ENCODE data around the gene SLC25A17.

SLC25A17 gene

DNA sequence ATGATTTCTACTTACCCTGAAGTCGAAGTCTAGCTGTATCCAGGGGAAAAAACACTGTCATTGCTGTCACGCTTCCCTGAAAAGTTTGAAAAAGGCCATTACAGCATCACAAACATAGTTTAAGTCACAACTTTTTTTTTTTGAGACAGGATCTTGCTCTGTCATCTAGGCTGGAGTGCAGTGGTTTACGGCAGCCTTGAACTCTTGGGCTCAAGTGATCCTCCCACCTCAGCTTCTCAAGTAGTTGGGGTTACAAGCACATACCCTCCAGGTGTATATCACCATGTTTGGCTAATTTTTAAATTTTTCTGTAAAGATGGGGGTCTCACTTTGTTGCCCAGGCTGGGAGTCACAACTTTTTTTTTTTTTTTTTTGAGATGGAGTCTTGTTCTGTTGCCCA, 20.1 kb downstream of the SLC25A17 start:
- H3K79me2 ChIP-seq, result no peaks in the 10 kb centered on the region
- H3K9me3 ChIP-seq (ENCODE audit: control insufficient read depth, low read length), result no peaks in the 10 kb centered on the region
- H3K9ac ChIP-seq, result no peak overlapping the region
- H3K27ac ChIP-seq, result no peak overlapping the region
- no peak overlapping the region for H3K4me3 ChIP-seq (ENCODE audit: low read depth, low read length)
- H3K4me2 ChIP-seq (ENCODE audit: low read length), result no peak overlapping the region
- H3K4me1 ChIP-seq, result no peaks in the 10 kb centered on the region
- H3K36me3 ChIP-seq (ENCODE audit: control insufficient read depth, insufficient read depth, low read length), result no peaks in the 10 kb centered on the region
- no peaks in the 10 kb centered on the region for H3K27me3 ChIP-seq (ENCODE audit: control insufficient read depth, insufficient read depth, low read length)
- TF ChIP-seq, protein P1, sequence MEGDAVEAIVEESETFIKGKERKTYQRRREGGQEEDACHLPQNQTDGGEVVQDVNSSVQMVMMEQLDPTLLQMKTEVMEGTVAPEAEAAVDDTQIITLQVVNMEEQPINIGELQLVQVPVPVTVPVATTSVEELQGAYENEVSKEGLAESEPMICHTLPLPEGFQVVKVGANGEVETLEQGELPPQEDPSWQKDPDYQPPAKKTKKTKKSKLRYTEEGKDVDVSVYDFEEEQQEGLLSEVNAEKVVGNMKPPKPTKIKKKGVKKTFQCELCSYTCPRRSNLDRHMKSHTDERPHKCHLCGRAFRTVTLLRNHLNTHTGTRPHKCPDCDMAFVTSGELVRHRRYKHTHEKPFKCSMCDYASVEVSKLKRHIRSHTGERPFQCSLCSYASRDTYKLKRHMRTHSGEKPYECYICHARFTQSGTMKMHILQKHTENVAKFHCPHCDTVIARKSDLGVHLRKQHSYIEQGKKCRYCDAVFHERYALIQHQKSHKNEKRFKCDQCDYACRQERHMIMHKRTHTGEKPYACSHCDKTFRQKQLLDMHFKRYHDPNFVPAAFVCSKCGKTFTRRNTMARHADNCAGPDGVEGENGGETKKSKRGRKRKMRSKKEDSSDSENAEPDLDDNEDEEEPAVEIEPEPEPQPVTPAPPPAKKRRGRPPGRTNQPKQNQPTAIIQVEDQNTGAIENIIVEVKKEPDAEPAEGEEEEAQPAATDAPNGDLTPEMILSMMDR (IDR thresholded peaks at IDR 0.05), result no peak
- no peak overlapping the region for H2AFZ ChIP-seq

DNA sequence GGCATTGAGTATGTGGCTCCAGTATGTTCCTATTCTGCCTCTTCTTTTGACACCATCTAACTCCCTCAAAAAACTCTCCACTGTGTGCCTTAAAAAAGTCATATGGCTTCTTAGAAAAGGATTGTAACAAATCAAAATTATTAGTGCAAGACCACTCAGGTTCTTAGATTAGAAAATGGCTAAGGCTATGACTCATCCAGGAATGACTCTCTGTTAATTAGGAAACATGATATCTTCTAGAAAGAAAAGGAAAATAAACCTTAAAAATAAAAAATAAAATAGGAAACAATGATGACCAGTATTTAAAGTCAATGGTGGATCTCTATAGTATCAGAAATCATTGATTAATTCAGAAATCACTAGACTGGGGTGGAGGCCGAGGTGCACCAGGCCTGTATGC, 21.7 kb downstream of the SLC25A17 start:
- Histone ChIP-seq H3K9ac (no peak overlapping the region), H2AFZ (no peak overlapping the region), H3K9me3 (ENCODE audit: control insufficient read depth, low read length) (no peaks in the 10 kb centered on the region), H3K36me3 (ENCODE audit: control insufficient read depth, insufficient read depth, low read length) (no peaks in the 10 kb centered on the region), H3K4me1 (no peaks in the 10 kb centered on the region), H3K27ac (no peak overlapping the region), H3K4me3 (ENCODE audit: low read depth, low read length) (no peak overlapping the region), H3K79me2 (no peaks in the 10 kb centered on the region), H3K27me3 (ENCODE audit: control insufficient read depth, insufficient read depth, low read length) (no peaks in the 10 kb centered on the region), H3K4me2 (ENCODE audit: low read length) (no peak overlapping the region)
- TF ChIP-seq, protein P1 (IDR thresholded peaks at IDR 0.05), result no peak

DNA sequence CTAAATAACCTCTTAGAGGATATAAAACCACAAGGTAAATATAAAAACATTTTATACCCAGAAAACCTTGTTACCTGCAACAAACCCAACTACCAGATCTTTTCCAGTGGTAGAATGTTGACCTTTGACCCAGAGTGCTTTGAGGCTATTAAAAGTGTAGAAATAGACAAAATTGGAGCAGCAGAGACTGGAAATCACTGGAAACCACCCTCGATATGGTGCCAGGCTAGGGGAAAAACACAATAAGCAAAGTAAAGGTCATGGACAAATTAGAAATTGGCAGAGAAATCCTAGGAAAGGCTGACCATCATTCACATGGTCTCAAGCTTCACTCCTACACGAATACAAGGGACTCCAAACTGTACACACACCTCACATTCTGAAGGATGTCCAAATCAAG, 26.7 kb downstream of the SLC25A17 start:
- H3K36me3 ChIP-seq (ENCODE audit: control insufficient read depth, insufficient read depth, low read length), result no peaks in the 10 kb centered on the region
- no peak overlapping the region for H2AFZ ChIP-seq

DNA sequence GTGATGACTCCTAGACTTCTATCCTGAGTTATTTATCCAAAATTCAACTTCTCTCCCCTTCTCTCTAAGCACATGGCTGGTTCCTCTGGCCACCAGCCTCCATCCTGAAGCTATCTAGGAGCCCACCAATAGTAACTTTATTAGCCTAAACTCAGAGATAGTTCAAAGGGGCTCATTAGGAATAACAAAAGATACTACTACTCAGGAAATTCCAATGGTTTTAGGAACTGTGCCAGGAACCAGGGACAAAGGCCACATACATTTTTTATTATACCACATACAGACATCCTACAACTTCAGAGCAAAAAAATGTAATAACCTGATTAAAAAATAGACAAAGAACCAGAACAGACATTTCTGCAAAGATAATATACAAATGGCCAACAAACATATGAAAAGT, 27.9 kb downstream of the SLC25A17 start:
- H3K9ac ChIP-seq, result no peak overlapping the region
- no peaks in the 10 kb centered on the region for H3K36me3 ChIP-seq (ENCODE audit: control insufficient read depth, insufficient read depth, low read length)
- no peaks in the 10 kb centered on the region for H3K9me3 ChIP-seq (ENCODE audit: control insufficient read depth, low read length)
- no peak overlapping the region for H3K4me3 ChIP-seq (ENCODE audit: low read depth, low read length)
- H3K4me1 ChIP-seq, result no peaks in the 10 kb centered on the region
- no peak overlapping the region for H3K4me2 ChIP-seq (ENCODE audit: low read length)
- TF ChIP-seq, protein P1 (IDR thresholded peaks at IDR 0.05), result no peak
- no peaks in the 10 kb centered on the region for H3K27me3 ChIP-seq (ENCODE audit: control insufficient read depth, insufficient read depth, low read length)
- no peak overlapping the region for H3K27ac ChIP-seq
- no peak overlapping the region for H2AFZ ChIP-seq
- H3K79me2 ChIP-seq, result no peaks in the 10 kb centered on the region

More for the DNA sequence above, 26.7 kb downstream of the SLC25A17 start:
- H3K9me3 ChIP-seq (ENCODE audit: control insufficient read depth, low read length), result no peaks in the 10 kb centered on the region
- H3K4me2 ChIP-seq (ENCODE audit: low read length), result no peak overlapping the region
- H3K9ac ChIP-seq, result no peak overlapping the region
- TF ChIP-seq, protein P1 (IDR thresholded peaks at IDR 0.05), result no peak
- no peaks in the 10 kb centered on the region for H3K79me2 ChIP-seq
- H3K4me3 ChIP-seq (ENCODE audit: low read depth, low read length), result no peak overlapping the region
- H3K4me1 ChIP-seq, result no peaks in the 10 kb centered on the region
- H3K27me3 ChIP-seq (ENCODE audit: control insufficient read depth, insufficient read depth, low read length), result no peaks in the 10 kb centered on the region
- H3K27ac ChIP-seq, result no peak overlapping the region

DNA sequence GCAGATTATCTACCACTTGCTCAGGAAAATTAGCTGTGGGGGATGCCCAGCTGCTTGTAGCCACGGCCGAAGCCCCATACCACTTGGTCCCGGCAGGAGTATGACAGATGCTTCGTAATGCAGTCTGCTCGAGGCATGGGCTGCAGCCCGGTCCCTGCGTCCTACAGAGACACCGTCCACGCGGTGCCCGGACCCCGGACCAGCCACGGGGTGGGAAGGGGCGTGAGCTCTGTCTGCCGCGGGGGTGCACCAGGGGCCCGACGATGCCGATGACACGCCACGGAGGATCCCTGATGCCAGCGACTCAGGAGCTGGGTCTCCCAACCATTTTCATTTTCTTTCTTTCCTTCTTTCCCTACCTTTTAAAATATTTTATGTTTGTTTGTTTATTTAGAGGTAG, 30.0 kb downstream of the SLC25A17 start:
- TF ChIP-seq, protein P1 (IDR thresholded peaks at IDR 0.05), result no peak
- no peak overlapping the region for H3K4me3 ChIP-seq (ENCODE audit: low read depth, low read length)
- no peaks in the 10 kb centered on the region for H3K9me3 ChIP-seq (ENCODE audit: control insufficient read depth, low read length)
- H3K4me2 ChIP-seq (ENCODE audit: low read length), result no peak overlapping the region
- no peaks in the 10 kb centered on the region for H3K4me1 ChIP-seq
- no peak overlapping the region for H2AFZ ChIP-seq
- H3K27ac ChIP-seq, result no peak overlapping the region
- H3K79me2 ChIP-seq, result no peaks in the 10 kb centered on the region
- H3K36me3 ChIP-seq (ENCODE audit: control insufficient read depth, insufficient read depth, low read length), result no peaks in the 10 kb centered on the region
- no peaks in the 10 kb centered on the region for H3K27me3 ChIP-seq (ENCODE audit: control insufficient read depth, insufficient read depth, low read length)
- H3K9ac ChIP-seq, result no peak overlapping the region
